HEK293T (cell line): ENCODE measurements around the gene SPATA13.
"Not testable (repeated sequence)": the region's sequence is repeated elsewhere in the genome, so short reads cannot be mapped to it uniquely, and the experiment has no call there.

Experiments
- CTCF ChIA-PET: fragments of 350-600 bp; formaldehyde crosslinking; extraction: SDS; loops from one replicate; lab custom pipeline; 2021; ENCODE audit warnings: antibody characterized with exemption, inconsistent platforms; lab: Yijun Ruan, JAX
- POLR2A ChIA-PET: fragments of 350-600 bp; formaldehyde crosslinking; extraction: SDS; loops from one replicate; lab custom pipeline; 2020; ENCODE audit warnings: antibody characterized with exemption, inconsistent platforms; lab: Yijun Ruan, JAX
- DNase-seq: peaks from one replicate; pipeline ENCODE4 v3.0.0; 2012; ENCODE audit warnings: mixed read lengths; ENCODE audit errors: extremely low spot score
- ARNT ChIP-seq: fragments of 450-650 bp; IDR thresholded peaks from 2 replicates; pipeline ENCODE4 v1.6.1; 2017; ENCODE audit warnings: mild to moderate bottlenecking
- BHLHE40 ChIP-seq: fragments of 450-650 bp; IDR thresholded peaks from 2 replicates; pipeline ENCODE4 v1.6.1; 2016; ENCODE audit warnings: mild to moderate bottlenecking, moderate library complexity, borderline replicate concordance
- CTBP1 ChIP-seq: fragments of 450-650 bp; IDR thresholded peaks from 2 replicates; pipeline ENCODE4 v1.6.1; 2016; ENCODE audit warnings: borderline replicate concordance
- ELF4 ChIP-seq: fragments of 450-650 bp; IDR thresholded peaks from 2 replicates; pipeline ENCODE4 v1.6.1; 2017; ENCODE audit warnings: antibody characterized with exemption
- FOXA1 ChIP-seq: fragments of 450-650 bp; IDR thresholded peaks from 2 replicates; pipeline ENCODE4 v1.6.1; 2016; ENCODE audit warnings: mild to moderate bottlenecking
- FOXK2 ChIP-seq: fragments of 450-650 bp; IDR thresholded peaks from 2 replicates; pipeline ENCODE4 v1.6.1; 2016; ENCODE audit warnings: mild to moderate bottlenecking
- FOXM1 ChIP-seq: fragments of 450-650 bp; IDR thresholded peaks from 2 replicates; pipeline ENCODE4 v1.6.1; 2017; ENCODE audit warnings: mild to moderate bottlenecking, borderline replicate concordance
- HDGF ChIP-seq: fragments of 450-650 bp; IDR thresholded peaks from 2 replicates; pipeline ENCODE4 v1.6.1; 2017; ENCODE audit warnings: antibody characterized with exemption, borderline replicate concordance
- L3MBTL2 ChIP-seq: fragments of 450-650 bp; conservative IDR thresholded peaks from 2 replicates; pipeline ENCODE4 v1.6.1; 2016; ENCODE audit warnings: mild to moderate bottlenecking
- LEF1 ChIP-seq: fragments of 450-650 bp; IDR thresholded peaks from 2 replicates; pipeline ENCODE4 v1.6.1; 2017; ENCODE audit warnings: mild to moderate bottlenecking, borderline replicate concordance
- NFRKB ChIP-seq: fragments of 450-650 bp; IDR thresholded peaks from 2 replicates; pipeline ENCODE4 v1.6.1; 2016; ENCODE audit warnings: mild to moderate bottlenecking, moderate library complexity
- SP1 ChIP-seq: fragments of 450-650 bp; IDR thresholded peaks from 2 replicates; pipeline ENCODE4 v1.6.1; 2017
- SUZ12 ChIP-seq: fragments of 450-650 bp; IDR thresholded peaks from 2 replicates; pipeline ENCODE4 v1.6.1; 2016; ENCODE audit warnings: mild to moderate bottlenecking
- TARDBP ChIP-seq: fragments of 450-650 bp; IDR thresholded peaks from 2 replicates; pipeline ENCODE4 v1.6.1; 2016
- ZNF384 ChIP-seq: fragments of 450-650 bp; IDR thresholded peaks from 2 replicates; pipeline ENCODE4 v1.6.1; 2016
- TF ChIP-seq, protein P1 (sequence below): fragments of 450-650 bp; IDR thresholded peaks from 2 replicates; pipeline ENCODE4 v1.6.1; 2016

The SPATA13 gene

GRCh38 chr13:24313439-24313838 lies 152.9 kb downstream of the SPATA13 start:
- no peak for DNase-seq

GRCh38 chr13:24317835-24318234 lies 157.3 kb downstream of the SPATA13 start:
- POLR2A ChIA-PET, result not testable (repeated sequence)

More at GRCh38 chr13:24313439-24313838, 152.9 kb downstream of the SPATA13 start:
- CTCF ChIA-PET, result no interaction called here
- no peak for TF ChIP-seq ARNT
- no peak for TF ChIP-seq SUZ12
- no peak for TF ChIP-seq ZNF384
- TF ChIP-seq, protein P1, sequence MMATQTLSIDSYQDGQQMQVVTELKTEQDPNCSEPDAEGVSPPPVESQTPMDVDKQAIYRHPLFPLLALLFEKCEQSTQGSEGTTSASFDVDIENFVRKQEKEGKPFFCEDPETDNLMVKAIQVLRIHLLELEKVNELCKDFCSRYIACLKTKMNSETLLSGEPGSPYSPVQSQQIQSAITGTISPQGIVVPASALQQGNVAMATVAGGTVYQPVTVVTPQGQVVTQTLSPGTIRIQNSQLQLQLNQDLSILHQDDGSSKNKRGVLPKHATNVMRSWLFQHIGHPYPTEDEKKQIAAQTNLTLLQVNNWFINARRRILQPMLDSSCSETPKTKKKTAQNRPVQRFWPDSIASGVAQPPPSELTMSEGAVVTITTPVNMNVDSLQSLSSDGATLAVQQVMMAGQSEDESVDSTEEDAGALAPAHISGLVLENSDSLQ, result no peak
- no peak for TF ChIP-seq NFRKB
- TF ChIP-seq FOXK2, result no peak
- no peak for TF ChIP-seq FOXA1
- TF ChIP-seq ELF4, result no peak
- TF ChIP-seq TARDBP, result no peak
- no peak for TF ChIP-seq L3MBTL2
- no peak for TF ChIP-seq FOXM1
- no peak for TF ChIP-seq HDGF
- POLR2A ChIA-PET, result no interaction called here

GRCh38 chr13:24318878-24319277 lies 158.4 kb downstream of the SPATA13 start:
- DNase-seq, CTCF ChIA-PET, POLR2A ChIA-PET: not testable (repeated sequence)

More at GRCh38 chr13:24317835-24318234, 157.3 kb downstream of the SPATA13 start:
- DNase-seq, CTCF ChIA-PET: not testable (repeated sequence)

GRCh38 chr13:24319641-24320040 lies 159.1 kb downstream of the SPATA13 start:
- DNase-seq, POLR2A ChIA-PET, CTCF ChIA-PET: not testable (repeated sequence)

DNA sequence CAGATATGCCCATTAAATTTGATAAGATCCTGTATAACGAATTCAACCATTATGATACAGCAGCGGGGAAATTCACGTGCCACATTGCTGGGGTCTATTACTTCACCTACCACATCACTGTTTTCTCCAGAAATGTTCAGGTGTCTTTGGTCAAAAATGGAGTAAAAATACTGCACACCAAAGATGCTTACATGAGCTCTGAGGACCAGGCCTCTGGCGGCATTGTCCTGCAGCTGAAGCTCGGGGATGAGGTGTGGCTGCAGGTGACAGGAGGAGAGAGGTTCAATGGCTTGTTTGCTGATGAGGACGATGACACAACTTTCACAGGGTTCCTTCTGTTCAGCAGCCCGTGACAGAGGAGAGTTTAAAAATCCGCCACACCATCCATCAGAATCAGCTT lies 160.9 kb downstream of the SPATA13 start:
- POLR2A ChIA-PET, DNase-seq, CTCF ChIA-PET: not testable (repeated sequence)

DNA sequence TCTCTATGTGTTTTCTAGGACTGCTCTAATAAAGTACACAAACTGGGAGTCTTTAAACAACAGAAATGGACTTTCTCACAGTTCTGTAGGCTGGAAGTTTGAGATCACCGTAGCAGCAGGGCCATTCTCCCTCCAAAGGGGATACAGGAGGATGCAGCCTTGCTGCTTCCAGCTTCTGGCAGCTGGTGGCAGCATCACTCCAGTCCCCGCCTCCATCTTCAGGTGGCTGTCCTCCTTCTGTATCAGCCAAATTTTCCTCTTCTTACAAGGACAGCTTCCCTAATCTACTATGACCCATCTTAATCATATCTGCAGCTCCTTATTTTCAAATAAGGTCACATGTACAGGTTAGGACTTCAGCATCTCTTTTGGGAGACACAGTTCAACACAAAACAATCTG lies 161.9 kb downstream of the SPATA13 start:
- DNase-seq, POLR2A ChIA-PET: not testable (repeated sequence)
- CTCF ChIA-PET, result interaction anchor here (0.6 kb wide), 1 partner anchor 236 kb away, joined by 3 read pairs; no protein-coding TSS in a partner anchor

GRCh38 chr13:24323036-24323738 lies 162.7 kb downstream of the SPATA13 start:
- ChIA-PET POLR2A (no interaction called here), CTCF (interaction anchor here (0.6 kb wide), 1 partner anchor 235 kb away, joined by 3 read pairs; no protein-coding TSS in a partner anchor)
- DNase-seq, result no peak
- no peak for TF ChIP-seq SUZ12
- TF ChIP-seq ZNF384, result no peak
- no peak for TF ChIP-seq SP1
- no peak for TF ChIP-seq L3MBTL2
- TF ChIP-seq NFRKB, result no peak
- TF ChIP-seq HDGF, result no peak
- TF ChIP-seq ELF4, result no peak
- no peak for TF ChIP-seq CTBP1
- TF ChIP-seq ARNT, result no peak
- no peak for TF ChIP-seq BHLHE40
- TF ChIP-seq LEF1, result no peak
- no peak for TF ChIP-seq FOXA1

GRCh38 chr13:24323739-24324075 lies 163.2 kb downstream of the SPATA13 start:
- POLR2A ChIA-PET, result no interaction called here
- CTCF ChIA-PET, result no interaction called here
- DNase-seq, result no peak
- no peak for TF ChIP-seq ELF4
- TF ChIP-seq CTBP1, result no peak
- no peak for TF ChIP-seq SUZ12
- no peak for TF ChIP-seq BHLHE40
- TF ChIP-seq NFRKB, result no peak
- TF ChIP-seq, protein P1, result no peak
- no peak for TF ChIP-seq TARDBP
- TF ChIP-seq L3MBTL2, result no peak

GRCh38 chr13:24327598-24327997 lies 167.1 kb downstream of the SPATA13 start:
- POLR2A ChIA-PET, CTCF ChIA-PET, DNase-seq: not testable (repeated sequence)
